ENCODE data around the gene KRTAP15-1. TPM values are rescaled to one million over a fixed set of nuclear protein-coding genes. Genes with fewer than 3 reads are reported as not detected.

Gene KRTAP15-1
- polyA plus RNA-seq (2013, experiment 1 of 2), result not detected
- not detected for polyA plus RNA-seq (2013, experiment 2 of 2)

- over 99% methylated on average over 4 of the region's 5 CpGs for WGBS
- H3K4me3 ChIP-seq (ENCODE audit: low read length), result no peak within 1 kb of the TSS
- no peaks in the 10 kb centered on the region for H3K27me3 ChIP-seq (ENCODE audit: insufficient read depth, low read length)
- H3K9me3 ChIP-seq (ENCODE audit: insufficient read depth, low read depth, low read length), result no peaks in the 10 kb centered on the region
- H3K36me3 ChIP-seq (ENCODE audit: insufficient read depth, low read length), result no peaks in the 10 kb centered on the region
- peaks cover 11% of the 10 kb centered on the region for H3K4me1 ChIP-seq (ENCODE audit: insufficient read depth, low read length)
- no peak within 1 kb of the TSS for H3K27ac ChIP-seq (ENCODE audit: low read depth, low read length)
- H3K9ac ChIP-seq (ENCODE audit: low read depth, low read length), result no peak within 1 kb of the TSS
Measured at GRCh38 chr21:30439975-30440374, at the start of gene KRTAP15-1. TSS of gene KRTAP15-1 (plus strand) at chr21:30440275. CDS start at chr21:30440328, 53 bp downstream.

GRCh38 chr21:30391492-30392025 lies 48.5 kb upstream of the KRTAP15-1 start:
- no peak overlapping the region for H3K27ac ChIP-seq (ENCODE audit: low read depth, low read length)
- H3K27me3 ChIP-seq (ENCODE audit: insufficient read depth, low read length), result no peaks in the 10 kb centered on the region
- H3K4me1 ChIP-seq (ENCODE audit: insufficient read depth, low read length), result no peaks in the 10 kb centered on the region
- no peaks in the 10 kb centered on the region for H3K36me3 ChIP-seq (ENCODE audit: insufficient read depth, low read length)
- 92% methylated on average over 2 of the region's 2 CpGs for WGBS
- no peaks in the 10 kb centered on the region for H3K9me3 ChIP-seq (ENCODE audit: insufficient read depth, low read depth, low read length)
- H3K9ac ChIP-seq (ENCODE audit: low read depth, low read length), result no peak overlapping the region
- no peak overlapping the region for H3K4me3 ChIP-seq (ENCODE audit: low read length)

GRCh38 chr21:30395731-30396130 lies 44.3 kb upstream of the KRTAP15-1 start, which contains the start of gene KRTAP13-1:
TSS of gene KRTAP13-1 (plus strand) at chr21:30396031. CDS start at chr21:30396087, 56 bp downstream.
- Histone ChIP-seq H3K36me3 (ENCODE audit: insufficient read depth, low read length) (no peaks in the 10 kb centered on the region), H3K4me1 (ENCODE audit: insufficient read depth, low read length) (no peaks in the 10 kb centered on the region)
- WGBS, result 93% methylated on average over 4 of the region's 4 CpGs

GRCh38 chr21:30408782-30409494 lies 31.1 kb upstream of the KRTAP15-1 start:
- Histone ChIP-seq H3K27ac (ENCODE audit: low read depth, low read length) (no peak overlapping the region), H3K9me3 (ENCODE audit: insufficient read depth, low read depth, low read length) (no peaks in the 10 kb centered on the region), H3K27me3 (ENCODE audit: insufficient read depth, low read length) (no peaks in the 10 kb centered on the region), H3K9ac (ENCODE audit: low read depth, low read length) (no peak overlapping the region), H3K36me3 (ENCODE audit: insufficient read depth, low read length) (no peaks in the 10 kb centered on the region), H3K4me3 (ENCODE audit: low read length) (peak overlapping the region; percentile 10; the same call in 1 of the 2 replicates), H3K4me1 (ENCODE audit: insufficient read depth, low read length) (no peaks in the 10 kb centered on the region)
- 25% methylated on average over 13 of the region's 14 CpGs for WGBS

More at GRCh38 chr21:30395731-30396130, 44.3 kb upstream of the KRTAP15-1 start, which contains the start of gene KRTAP13-1:
- H3K27ac ChIP-seq (ENCODE audit: low read depth, low read length), result no peak within 1 kb of the TSS
- no peak within 1 kb of the TSS for H3K9ac ChIP-seq (ENCODE audit: low read depth, low read length)
- H3K27me3 ChIP-seq (ENCODE audit: insufficient read depth, low read length), result no peaks in the 10 kb centered on the region
- no peak within 1 kb of the TSS for H3K4me3 ChIP-seq (ENCODE audit: low read length)
- H3K9me3 ChIP-seq (ENCODE audit: insufficient read depth, low read depth, low read length), result no peaks in the 10 kb centered on the region

- 91% methylated on average over 5 of the region's 5 CpGs for WGBS
- Histone ChIP-seq H3K27me3 (ENCODE audit: insufficient read depth, low read length) (no peaks in the 10 kb centered on the region), H3K4me1 (ENCODE audit: insufficient read depth, low read length) (no peaks in the 10 kb centered on the region), H3K27ac (ENCODE audit: low read depth, low read length) (no peak overlapping the region), H3K4me3 (ENCODE audit: low read length) (no peak overlapping the region), H3K9ac (ENCODE audit: low read depth, low read length) (no peak overlapping the region), H3K9me3 (ENCODE audit: insufficient read depth, low read depth, low read length) (peaks cover 24% of the 10 kb centered on the region), H3K36me3 (ENCODE audit: insufficient read depth, low read length) (no peaks in the 10 kb centered on the region)
Measured at GRCh38 chr21:30415993-30416392, 24.1 kb upstream of the KRTAP15-1 start.

GRCh38 chr21:30425826-30426225 lies 14.2 kb upstream of the KRTAP15-1 start, which contains the start of gene KRTAP13-3:
TSS of gene KRTAP13-3 (minus strand) at chr21:30425926. CDS start at chr21:30425912, 14 bp downstream.
- H3K36me3 ChIP-seq (ENCODE audit: insufficient read depth, low read length), result no peaks in the 10 kb centered on the region
- peaks cover 24% of the 10 kb centered on the region for H3K4me1 ChIP-seq (ENCODE audit: insufficient read depth, low read length)
- no peak within 1 kb of the TSS for H3K4me3 ChIP-seq (ENCODE audit: low read length)
- no peaks in the 10 kb centered on the region for H3K27me3 ChIP-seq (ENCODE audit: insufficient read depth, low read length)
- no peak within 1 kb of the TSS for H3K9ac ChIP-seq (ENCODE audit: low read depth, low read length)
- peak within 1 kb of the TSS; percentile 75; the same call in 1 of the 2 replicates for H3K27ac ChIP-seq (ENCODE audit: low read depth, low read length)
- WGBS, result 82% methylated on average over 4 of the region's 5 CpGs
- 0 out of 2 replicates have a peak, but pooled peaks cover 3% of the 10 kb centered on the region for H3K9me3 ChIP-seq (ENCODE audit: insufficient read depth, low read depth, low read length)

- Histone ChIP-seq H3K36me3 (ENCODE audit: insufficient read depth, low read length) (no peaks in the 10 kb centered on the region), H3K27me3 (ENCODE audit: insufficient read depth, low read length) (no peaks in the 10 kb centered on the region), H3K9ac (ENCODE audit: low read depth, low read length) (no peak overlapping the region), H3K27ac (ENCODE audit: low read depth, low read length) (peak overlapping the region; percentile 75; the same call in 1 of the 2 replicates), H3K9me3 (ENCODE audit: insufficient read depth, low read depth, low read length) (0 out of 2 replicates have a peak, but pooled peaks cover 3% of the 10 kb centered on the region), H3K4me3 (ENCODE audit: low read length) (no peak overlapping the region), H3K4me1 (ENCODE audit: insufficient read depth, low read length) (peaks cover 24% of the 10 kb centered on the region)
- WGBS, result 12% methylated on average over 3 of the region's 3 CpGs
Measured at GRCh38 chr21:30426731-30427130, 13.3 kb upstream of the KRTAP15-1 start.

- Histone ChIP-seq H3K4me1 (ENCODE audit: insufficient read depth, low read length) (peaks cover 24% of the 10 kb centered on the region), H3K36me3 (ENCODE audit: insufficient read depth, low read length) (no peaks in the 10 kb centered on the region), H3K27ac (ENCODE audit: low read depth, low read length) (no peak within 1 kb of the TSS), H3K27me3 (ENCODE audit: insufficient read depth, low read length) (no peaks in the 10 kb centered on the region), H3K9ac (ENCODE audit: low read depth, low read length) (no peak within 1 kb of the TSS), H3K9me3 (ENCODE audit: insufficient read depth, low read depth, low read length) (no peaks in the 10 kb centered on the region), H3K4me3 (ENCODE audit: low read length) (no peak within 1 kb of the TSS)
- WGBS, result 88% methylated on average over 9 of the region's 9 CpGs
Measured at GRCh38 chr21:30430170-30430655, 9.9 kb upstream of the KRTAP15-1 start, which contains the start of gene KRTAP13-4. TSS of gene KRTAP13-4 (plus strand) at chr21:30430220. CDS start at chr21:30430276, 56 bp downstream.

GRCh38 chr21:30434033-30434631 lies 5.9 kb upstream of the KRTAP15-1 start:
- H3K36me3 ChIP-seq (ENCODE audit: insufficient read depth, low read length), result no peaks in the 10 kb centered on the region
- H3K27ac ChIP-seq (ENCODE audit: low read depth, low read length), result no peak overlapping the region
- H3K9ac ChIP-seq (ENCODE audit: low read depth, low read length), result no peak overlapping the region
- H3K4me3 ChIP-seq (ENCODE audit: low read length), result no peak overlapping the region
- H3K9me3 ChIP-seq (ENCODE audit: insufficient read depth, low read depth, low read length), result no peaks in the 10 kb centered on the region
- 23% methylated on average over 7 of the region's 10 CpGs for WGBS
- no peaks in the 10 kb centered on the region for H3K27me3 ChIP-seq (ENCODE audit: insufficient read depth, low read length)
- H3K4me1 ChIP-seq (ENCODE audit: insufficient read depth, low read length), result peaks cover 3% of the 10 kb centered on the region; the same call in 1 of the 2 replicates

GRCh38 chr21:30437010-30437565 lies 3.0 kb upstream of the KRTAP15-1 start:
- Histone ChIP-seq H3K9me3 (ENCODE audit: insufficient read depth, low read depth, low read length) (no peaks in the 10 kb centered on the region), H3K36me3 (ENCODE audit: insufficient read depth, low read length) (no peaks in the 10 kb centered on the region), H3K4me3 (ENCODE audit: low read length) (no peak overlapping the region), H3K9ac (ENCODE audit: low read depth, low read length) (no peak overlapping the region), H3K27ac (ENCODE audit: low read depth, low read length) (no peak overlapping the region), H3K4me1 (ENCODE audit: insufficient read depth, low read length) (no peaks in the 10 kb centered on the region), H3K27me3 (ENCODE audit: insufficient read depth, low read length) (no peaks in the 10 kb centered on the region)
- WGBS, result 95% methylated on average over 3 of the region's 3 CpGs
